Smooth muscle cell (in vitro differentiated cells): ENCODE data around the gene SMIM32. TPM values are rescaled to one million over a fixed set of nuclear protein-coding genes. Genes with fewer than 3 reads are reported as not detected.

ENCODE experiments used
- DNase-seq: peaks from one replicate; lab custom pipeline; 2025; ENCODE audit not compliant: unreplicated experiment; lab: John Stamatoyannopoulos, UW
- H2AFZ ChIP-seq: fragments of 200-600 bp; sonication (generic); 2 replicates; pipeline ENCODE4 v1.6.0; 2016; ENCODE audit warnings: antibody characterized with exemption, low read depth, mild to moderate bottlenecking
- H3F3A ChIP-seq: fragments of 200-600 bp; sonication (generic); 2 replicates; pipeline ENCODE4 v1.6.0; 2017; ENCODE audit warnings: antibody characterized with exemption, low read depth
- H3K27ac ChIP-seq: fragments of 200-600 bp; sonication (generic); 2 replicates; pipeline ENCODE4 v1.5.1; 2016; ENCODE audit warnings: low read depth, mild to moderate bottlenecking
- H3K27me3 ChIP-seq: fragments of 200-600 bp; sonication (generic); 2 replicates; pipeline ENCODE4 v1.6.1; 2016; ENCODE audit warnings: low read depth, mild to moderate bottlenecking
- H3K36me3 ChIP-seq: fragments of 200-600 bp; sonication (generic); 2 replicates; pipeline ENCODE4 v1.5.1; 2016; ENCODE audit warnings: low read depth
- H3K4me1 ChIP-seq: fragments of 200-600 bp; sonication (generic); 2 replicates; pipeline ENCODE4 v1.5.1; 2016; ENCODE audit warnings: low read depth
- H3K4me2 ChIP-seq: fragments of 200-600 bp; sonication (generic); 2 replicates; pipeline ENCODE4 v1.6.0; 2016; ENCODE audit warnings: mild to moderate bottlenecking
- H3K4me3 ChIP-seq: fragments of 200-600 bp; sonication (generic); 2 replicates; pipeline ENCODE4 v1.5.1; 2016; ENCODE audit warnings: mild to moderate bottlenecking
- H3K79me2 ChIP-seq: fragments of 200-600 bp; sonication (generic); 2 replicates; pipeline ENCODE4 v1.6.0; 2016; ENCODE audit warnings: low read depth, mild to moderate bottlenecking
- H3K9ac ChIP-seq: fragments of 200-600 bp; sonication (generic); 2 replicates; pipeline ENCODE4 v1.6.0; 2016; ENCODE audit warnings: low read depth
- H3K9me3 ChIP-seq: fragments of 200-600 bp; sonication (generic); replicated peaks from 2 replicates; pipeline ENCODE4 v1.5.1; 2016; ENCODE audit warnings: low read depth
- H4K20me1 ChIP-seq: fragments of 200-600 bp; sonication (generic); 2 replicates; pipeline ENCODE4 v1.6.0; 2016; ENCODE audit warnings: low read depth
- WGBS: methylation state at CpG from one replicate; pipeline ENCODE4 v1.1.7; 2016; ENCODE audit warnings: low lambda C conversion rate; 5-methylcytosine and 5-hydroxymethylcytosine counted together
- polyA plus RNA-seq: library from polyadenylated mRNA; unstranded; fragments of >200 nt; fragmentation: Nextera tagmentation; extraction: Ambion mirVana; gene quantifications from 2 replicates; pipeline ENCODE4 v1.2.1, GENCODE V29; 2016
- total RNA-seq: library from RNA; depleted of rRNA; stranded (reverse); fragments of >200 nt; gene quantifications from 2 replicates; pipeline ENCODE4 v1.2.3, GENCODE V29; 2014
- TF ChIP-seq, protein P1 (sequence below): fragments of 200-600 bp; sonication (generic); IDR thresholded peaks from 2 replicates; pipeline ENCODE4 v1.5.1; 2017; ENCODE audit warnings: borderline replicate concordance, mild to moderate bottlenecking, antibody characterized with exemption; ENCODE audit not compliant: insufficient read depth, poor library complexity, severe bottlenecking

Gene SMIM32
- total and polyA plus RNA-seq, 2 experiments from 2014 or later = 1.5 to 2.2 TPM

GRCh38 chr5:136147632-136148031 lies 45.3 kb downstream of the SMIM32 start:
- H3K27ac ChIP-seq = no peak overlapping the region

GRCh38 chr5:136146201-136146600 lies 46.8 kb downstream of the SMIM32 start:
- Histone ChIP-seq H3K27ac (no peak overlapping the region), H3K27me3 (no peaks in the 10 kb centered on the region), H3K4me2 (no peak overlapping the region), H3K79me2 (peaks cover 100% of the 10 kb centered on the region), H3K4me1 (peaks cover 15% of the 10 kb centered on the region), H3K9ac (no peak overlapping the region), H3F3A (no peaks in the 10 kb centered on the region), H3K4me3 (no peak overlapping the region), H4K20me1 (peaks cover 100% of the 10 kb centered on the region), H2AFZ (no peak overlapping the region), H3K9me3 (no peaks in the 10 kb centered on the region), H3K36me3 (no peaks in the 10 kb centered on the region)
- DNase-seq = no peak
- TF ChIP-seq, protein P1, sequence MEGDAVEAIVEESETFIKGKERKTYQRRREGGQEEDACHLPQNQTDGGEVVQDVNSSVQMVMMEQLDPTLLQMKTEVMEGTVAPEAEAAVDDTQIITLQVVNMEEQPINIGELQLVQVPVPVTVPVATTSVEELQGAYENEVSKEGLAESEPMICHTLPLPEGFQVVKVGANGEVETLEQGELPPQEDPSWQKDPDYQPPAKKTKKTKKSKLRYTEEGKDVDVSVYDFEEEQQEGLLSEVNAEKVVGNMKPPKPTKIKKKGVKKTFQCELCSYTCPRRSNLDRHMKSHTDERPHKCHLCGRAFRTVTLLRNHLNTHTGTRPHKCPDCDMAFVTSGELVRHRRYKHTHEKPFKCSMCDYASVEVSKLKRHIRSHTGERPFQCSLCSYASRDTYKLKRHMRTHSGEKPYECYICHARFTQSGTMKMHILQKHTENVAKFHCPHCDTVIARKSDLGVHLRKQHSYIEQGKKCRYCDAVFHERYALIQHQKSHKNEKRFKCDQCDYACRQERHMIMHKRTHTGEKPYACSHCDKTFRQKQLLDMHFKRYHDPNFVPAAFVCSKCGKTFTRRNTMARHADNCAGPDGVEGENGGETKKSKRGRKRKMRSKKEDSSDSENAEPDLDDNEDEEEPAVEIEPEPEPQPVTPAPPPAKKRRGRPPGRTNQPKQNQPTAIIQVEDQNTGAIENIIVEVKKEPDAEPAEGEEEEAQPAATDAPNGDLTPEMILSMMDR = no peak
- 94% methylated on average over 3 of the region's 3 CpGs for WGBS

More at GRCh38 chr5:136147632-136148031, 45.3 kb downstream of the SMIM32 start:
- Histone ChIP-seq H3K9me3 (no peaks in the 10 kb centered on the region), H3K79me2 (peaks cover 100% of the 10 kb centered on the region), H2AFZ (no peak overlapping the region), H4K20me1 (peaks cover 100% of the 10 kb centered on the region), H3F3A (no peaks in the 10 kb centered on the region), H3K27me3 (no peaks in the 10 kb centered on the region), H3K9ac (no peak overlapping the region), H3K4me3 (no peak overlapping the region), H3K4me1 (peaks cover 7% of the 10 kb centered on the region), H3K4me2 (no peak overlapping the region), H3K36me3 (no peaks in the 10 kb centered on the region)
- DNase-seq = no peak
- TF ChIP-seq, protein P1 = no peak

GRCh38 chr5:136145030-136145429 lies 47.9 kb downstream of the SMIM32 start:
- Histone ChIP-seq H3K9ac (no peak overlapping the region), H3K36me3 (no peaks in the 10 kb centered on the region), H2AFZ (no peak overlapping the region), H3K79me2 (peaks cover 100% of the 10 kb centered on the region), H3K4me3 (no peak overlapping the region), H3K27me3 (no peaks in the 10 kb centered on the region), H3K4me2 (no peak overlapping the region), H4K20me1 (peaks cover 100% of the 10 kb centered on the region), H3K27ac (no peak overlapping the region), H3F3A (no peaks in the 10 kb centered on the region), H3K9me3 (no peaks in the 10 kb centered on the region), H3K4me1 (peaks cover 13% of the 10 kb centered on the region)
- TF ChIP-seq, protein P1 = no peak
- DNase-seq = no peak
- 86% methylated on average over 2 of the region's 2 CpGs for WGBS

DNA sequence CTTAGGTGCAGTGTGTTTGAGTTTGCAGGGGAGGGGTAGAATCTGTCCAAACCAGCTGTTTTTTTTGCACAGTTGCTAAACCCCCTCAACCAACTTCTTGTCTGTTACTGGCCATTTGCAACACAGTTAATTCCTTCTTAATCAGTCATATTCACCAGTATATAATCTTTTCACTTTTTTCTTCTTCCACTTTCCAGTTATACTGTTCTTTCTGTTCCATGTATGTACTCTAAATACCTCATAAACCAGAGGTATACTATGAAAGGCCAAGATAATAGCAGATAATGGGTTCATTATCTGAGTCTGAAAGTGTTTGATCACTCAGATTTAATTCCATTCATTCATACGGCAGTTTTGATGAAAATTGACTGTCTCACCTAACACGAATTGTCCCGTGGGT lies 49.2 kb downstream of the SMIM32 start:
- WGBS = 86% methylated on average over 3 of the region's 3 CpGs
- H4K20me1 ChIP-seq = peaks cover 100% of the 10 kb centered on the region
- no peak for DNase-seq
- peaks cover 100% of the 10 kb centered on the region for H3K79me2 ChIP-seq
- no peak overlapping the region for H3K4me2 ChIP-seq
- no peaks in the 10 kb centered on the region for H3K36me3 ChIP-seq
- no peaks in the 10 kb centered on the region for H3K9me3 ChIP-seq
- H3K27ac ChIP-seq = no peak overlapping the region
- H3K9ac ChIP-seq = no peak overlapping the region
- no peaks in the 10 kb centered on the region for H3F3A ChIP-seq
- no peak overlapping the region for H3K4me3 ChIP-seq
- TF ChIP-seq, protein P1 = no peak
- no peak overlapping the region for H2AFZ ChIP-seq
- peaks cover 8% of the 10 kb centered on the region for H3K4me1 ChIP-seq
- no peaks in the 10 kb centered on the region for H3K27me3 ChIP-seq
